ENCODE results near the gene NSG1.
"Not testable (repeated sequence)": the region's sequence is repeated elsewhere in the genome, so short reads cannot be mapped to it uniquely, and the experiment has no call there.

The NSG1 gene

GRCh38 chr4:4344915-4345527, 41.9 kb upstream of the NSG1 start:
- peaks cover 14% of the 10 kb centered on the region for H3K27me3 Mint-ChIP-seq (ENCODE audit: low read depth)
- no peak overlapping the region for H3K4me3 Mint-ChIP-seq
- no peak overlapping the region for H3K27ac Mint-ChIP-seq
- no peak for TF ChIP-seq CTCF (IDR thresholded peaks at IDR 0.05; ENCODE audit: unreplicated experiment in 3 of 3)
- H3K4me1 Mint-ChIP-seq = no peaks in the 10 kb centered on the region
- H3K9me3 Mint-ChIP-seq = peaks cover 2% of the 10 kb centered on the region
- H3K36me3 Mint-ChIP-seq (ENCODE audit: low read depth) = no peaks in the 10 kb centered on the region

- no peak overlapping the region for H3K27ac Mint-ChIP-seq
- peaks cover 14% of the 10 kb centered on the region for H3K27me3 Mint-ChIP-seq (ENCODE audit: low read depth)
- no peaks in the 10 kb centered on the region for H3K4me1 Mint-ChIP-seq
- peaks cover 2% of the 10 kb centered on the region for H3K9me3 Mint-ChIP-seq
- H3K4me3 Mint-ChIP-seq = no peak overlapping the region
- no peaks in the 10 kb centered on the region for H3K36me3 Mint-ChIP-seq (ENCODE audit: low read depth)
- TF ChIP-seq CTCF (IDR thresholded peaks at IDR 0.05; ENCODE audit: unreplicated experiment in 3 of 3) = no peak
Measured at GRCh38 chr4:4347585-4347984, 39.3 kb upstream of the NSG1 start.

- H3K27ac Mint-ChIP-seq; H3K4me1 Mint-ChIP-seq; H3K9me3 Mint-ChIP-seq; H3K36me3 Mint-ChIP-seq (ENCODE audit: low read depth); H3K4me3 Mint-ChIP-seq: not testable (repeated sequence)
- peaks cover 14% of the 10 kb centered on the region for H3K27me3 Mint-ChIP-seq (ENCODE audit: low read depth)
Measured at GRCh38 chr4:4348585-4348984, 38.3 kb upstream of the NSG1 start.

- Mint-ChIP-seq H3K9me3 (peaks cover 4% of the 10 kb centered on the region), H3K27ac (no peak overlapping the region), H3K36me3 (ENCODE audit: low read depth) (no peaks in the 10 kb centered on the region), H3K4me1 (no peaks in the 10 kb centered on the region), H3K4me3 (no peak overlapping the region), H3K27me3 (ENCODE audit: low read depth) (peaks cover 10% of the 10 kb centered on the region)
- no peak for TF ChIP-seq CTCF (IDR thresholded peaks at IDR 0.05; ENCODE audit: unreplicated experiment in 3 of 3)
Measured at GRCh38 chr4:4349867-4350266, 37.0 kb upstream of the NSG1 start.

GRCh38 chr4:4350909-4351308, 36.0 kb upstream of the NSG1 start:
- Mint-ChIP-seq H3K27ac (no peak overlapping the region), H3K27me3 (ENCODE audit: low read depth) (peaks cover 7% of the 10 kb centered on the region), H3K4me1 (no peaks in the 10 kb centered on the region), H3K4me3 (no peak overlapping the region), H3K9me3 (peaks cover 5% of the 10 kb centered on the region), H3K36me3 (ENCODE audit: low read depth) (no peaks in the 10 kb centered on the region)
- TF ChIP-seq CTCF (IDR thresholded peaks at IDR 0.05; ENCODE audit: unreplicated experiment in 3 of 3) = no peak

GRCh38 chr4:4355302-4355701, 31.6 kb upstream of the NSG1 start:
- no peak for TF ChIP-seq CTCF (IDR thresholded peaks at IDR 0.05; ENCODE audit: unreplicated experiment in 3 of 3)
- no peak overlapping the region for H3K27ac Mint-ChIP-seq
- H3K4me3 Mint-ChIP-seq = no peak overlapping the region
- H3K36me3 Mint-ChIP-seq (ENCODE audit: low read depth) = no peaks in the 10 kb centered on the region
- peaks cover 20% of the 10 kb centered on the region for H3K4me1 Mint-ChIP-seq
- peaks cover 3% of the 10 kb centered on the region for H3K9me3 Mint-ChIP-seq
- peaks cover 14% of the 10 kb centered on the region for H3K27me3 Mint-ChIP-seq (ENCODE audit: low read depth)

Measured in nephron (organoid).